ENCODE measurements around the gene ADAMTSL2.

ADAMTSL2 gene

DNA sequence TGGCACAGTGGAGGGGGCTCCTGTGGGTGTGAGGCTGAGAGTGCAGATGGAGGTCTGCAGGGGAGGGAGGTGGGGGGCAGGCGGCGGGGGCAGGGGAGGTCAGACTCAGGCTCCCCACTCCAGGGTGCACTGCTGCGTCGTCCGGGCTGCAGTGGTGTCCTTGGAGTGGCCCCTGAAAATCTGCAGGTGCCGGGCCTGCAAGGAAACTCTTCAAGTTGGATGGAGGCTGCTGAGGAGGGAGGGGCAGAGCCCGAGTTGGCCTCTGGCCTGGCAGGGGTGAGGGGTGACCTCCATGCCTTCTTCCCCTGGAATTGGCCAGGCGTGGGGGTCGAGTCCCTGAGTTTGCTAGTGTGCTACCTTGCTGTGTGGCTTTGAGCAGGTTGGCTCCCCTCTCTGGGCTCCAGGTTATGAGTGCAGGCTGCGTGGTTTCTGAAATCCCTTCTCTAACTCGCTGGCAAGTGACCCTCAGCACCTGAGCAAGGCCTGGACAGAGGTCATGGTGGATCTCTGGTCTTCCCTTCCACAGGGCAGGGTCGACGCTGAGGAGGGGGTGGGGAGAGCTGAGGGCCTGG lies 888 bp downstream of the ADAMTSL2 start:
- no peak for DNase-seq (ENCODE audit: low spot score)

DNA sequence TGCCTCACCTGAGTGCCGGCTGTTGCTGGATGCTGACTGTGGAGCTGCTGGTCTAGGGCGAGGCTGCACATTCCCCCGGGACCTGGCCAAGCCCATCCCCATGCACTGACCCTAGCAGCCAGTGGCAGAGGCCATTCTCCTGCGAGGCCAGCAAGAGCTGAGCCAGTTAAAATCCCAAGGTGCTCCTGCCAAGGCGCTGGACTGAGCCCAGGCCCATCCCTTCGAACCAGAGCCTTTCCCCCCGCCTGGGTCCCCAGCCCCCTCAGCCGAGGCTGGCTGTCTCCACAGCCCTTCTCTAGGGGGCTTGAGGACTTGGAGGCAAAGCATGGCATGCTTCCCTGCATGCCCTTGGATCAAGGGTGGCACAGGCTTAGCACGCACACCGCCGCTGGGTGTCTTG lies 1.6 kb downstream of the ADAMTSL2 start:
- no peak for DNase-seq (ENCODE audit: low spot score)

DNA sequence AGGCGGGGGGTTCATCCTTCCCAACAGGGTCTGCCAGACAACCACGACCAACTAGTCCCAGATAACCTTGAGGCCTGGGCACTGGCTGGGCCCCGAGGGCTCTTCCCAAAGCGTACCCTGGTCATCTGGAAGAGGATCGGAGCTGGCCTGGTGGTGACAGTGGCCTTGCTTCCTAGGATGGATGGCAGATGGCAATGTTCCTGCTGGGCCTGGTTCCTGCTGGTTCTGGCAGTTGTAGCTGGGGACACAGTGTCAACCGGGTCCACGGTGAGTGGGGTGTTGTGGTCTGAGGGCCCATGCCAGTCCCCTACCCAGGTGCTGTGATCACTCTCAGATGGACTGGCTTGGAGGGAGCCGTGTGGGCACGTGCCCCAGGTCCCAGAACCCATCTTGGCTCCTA lies 2.0 kb downstream of the ADAMTSL2 start:
- DNase-seq (ENCODE audit: low spot score) = no peak

DNA sequence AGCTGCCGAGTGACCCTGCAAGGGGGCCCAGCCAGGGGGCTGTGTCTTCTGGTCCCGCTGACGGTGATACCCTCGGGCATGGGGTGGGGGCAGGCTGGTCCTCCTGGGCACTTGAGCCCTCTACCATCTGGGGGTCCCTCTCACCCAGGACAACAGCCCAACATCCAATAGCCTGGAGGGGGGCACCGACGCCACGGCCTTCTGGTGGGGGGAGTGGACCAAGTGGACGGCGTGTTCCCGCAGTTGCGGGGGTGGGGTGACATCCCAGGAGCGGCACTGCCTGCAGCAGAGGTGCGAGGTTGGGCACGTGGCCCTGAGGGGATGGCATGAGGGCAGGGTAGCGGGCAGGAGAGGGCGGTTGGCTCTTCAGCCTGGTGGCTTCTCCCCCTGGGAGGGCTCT lies 2.8 kb downstream of the ADAMTSL2 start:
- DNase-seq (ENCODE audit: low spot score) = no peak

DNA sequence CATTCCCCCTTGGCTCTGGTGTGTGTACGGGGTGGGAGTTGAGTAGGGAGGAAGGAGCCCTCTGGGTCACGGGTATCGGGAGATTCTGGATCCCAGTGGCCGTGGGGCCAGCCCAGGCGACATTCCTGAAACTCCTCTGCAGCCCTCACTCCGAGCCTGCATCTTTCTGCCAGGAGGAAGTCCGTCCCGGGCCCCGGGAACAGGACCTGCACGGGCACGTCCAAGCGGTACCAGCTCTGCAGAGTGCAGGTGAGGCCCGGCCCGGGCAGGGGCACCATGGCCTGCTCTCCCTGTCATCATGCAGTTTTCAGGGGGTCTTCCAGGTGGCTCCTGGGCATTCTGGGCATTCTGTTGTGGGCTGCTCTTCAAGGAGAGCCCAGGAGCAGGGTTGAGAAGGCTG lies 3.7 kb downstream of the ADAMTSL2 start:
- DNase-seq (ENCODE audit: low spot score) = no peak

DNA sequence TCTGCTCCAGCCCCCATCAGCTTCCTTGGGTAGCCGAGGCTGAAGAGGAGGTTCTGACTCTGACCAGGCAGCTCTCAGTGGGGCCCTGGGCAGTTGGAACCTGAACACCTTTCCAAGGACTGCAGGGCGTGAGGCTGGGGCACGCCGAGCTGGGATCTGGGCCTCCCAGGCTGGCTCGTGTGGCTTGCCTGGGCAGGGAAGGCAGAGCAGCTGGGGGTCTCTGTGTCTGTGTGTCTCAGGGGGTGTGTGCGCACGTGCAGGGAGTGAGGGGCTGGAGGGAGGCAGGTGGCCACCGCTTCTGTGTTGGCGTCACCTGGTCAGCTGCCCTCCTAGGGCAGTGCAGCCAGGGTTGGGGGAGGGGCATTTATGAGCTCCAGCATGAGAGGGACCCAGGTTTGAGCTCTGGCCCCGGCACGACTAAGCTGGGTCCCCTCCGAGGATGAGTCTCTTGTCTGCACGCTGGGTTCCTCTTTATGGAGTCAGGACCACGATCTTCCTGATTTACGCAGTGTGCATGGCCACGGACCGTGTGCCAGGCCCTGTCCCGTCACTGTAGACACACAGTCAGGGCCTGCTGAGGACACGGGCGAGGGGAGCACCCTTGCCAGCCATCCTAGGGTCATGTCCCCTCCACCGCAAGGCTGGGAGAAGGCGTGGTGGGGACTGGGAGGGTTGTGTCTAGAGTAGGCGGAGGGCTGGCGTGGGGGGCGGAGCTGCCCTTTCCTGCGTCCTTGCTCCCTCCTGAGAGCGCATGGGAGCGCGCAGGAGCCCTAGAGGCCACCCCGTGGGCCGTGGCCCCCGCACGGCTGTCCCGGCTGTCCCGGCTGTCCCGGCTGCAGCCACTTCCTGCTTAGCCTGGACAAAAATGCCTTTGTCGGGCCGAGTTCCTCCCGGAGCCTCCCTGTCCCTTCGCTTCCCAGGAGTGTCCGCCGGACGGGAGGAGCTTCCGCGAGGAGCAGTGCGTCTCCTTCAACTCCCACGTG lies 4.6 kb downstream of the ADAMTSL2 start:
- DNase-seq (ENCODE audit: low spot score) = peak; percentile 40

DNA sequence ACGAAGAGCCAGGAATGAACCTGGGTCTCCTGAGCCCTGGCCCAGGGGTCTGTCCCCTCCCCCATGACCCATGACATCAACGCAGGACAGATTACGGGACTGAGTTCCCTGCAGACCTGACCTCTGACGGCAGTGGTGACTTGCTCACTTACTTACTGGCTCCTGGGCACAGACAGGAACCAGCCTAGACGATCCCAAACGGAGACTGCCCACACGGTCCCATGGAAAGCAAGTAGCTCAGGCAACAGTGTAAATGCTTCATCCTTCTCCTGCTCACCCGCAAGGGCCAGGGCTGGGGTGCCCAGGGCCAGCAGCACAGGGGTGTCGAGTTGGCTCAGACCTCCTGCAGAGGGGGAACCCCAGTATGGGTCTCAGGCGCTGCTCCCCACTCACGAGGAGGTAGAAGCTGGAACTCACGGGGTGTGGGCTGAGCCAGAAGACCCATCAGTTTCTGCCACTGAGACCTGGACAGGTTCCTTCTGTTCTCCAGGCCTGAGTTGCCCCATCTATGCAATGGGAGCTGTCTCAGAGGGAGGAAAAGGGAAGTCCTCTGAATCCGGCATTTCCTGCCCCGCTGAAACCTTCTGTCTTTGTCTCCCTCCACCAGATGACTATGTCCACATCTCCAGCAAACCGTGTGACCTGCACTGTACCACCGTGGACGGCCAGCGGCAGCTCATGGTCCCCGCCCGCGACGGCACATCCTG lies 5.6 kb downstream of the ADAMTSL2 start:
- peak; percentile 51 for DNase-seq (ENCODE audit: low spot score)

DNA sequence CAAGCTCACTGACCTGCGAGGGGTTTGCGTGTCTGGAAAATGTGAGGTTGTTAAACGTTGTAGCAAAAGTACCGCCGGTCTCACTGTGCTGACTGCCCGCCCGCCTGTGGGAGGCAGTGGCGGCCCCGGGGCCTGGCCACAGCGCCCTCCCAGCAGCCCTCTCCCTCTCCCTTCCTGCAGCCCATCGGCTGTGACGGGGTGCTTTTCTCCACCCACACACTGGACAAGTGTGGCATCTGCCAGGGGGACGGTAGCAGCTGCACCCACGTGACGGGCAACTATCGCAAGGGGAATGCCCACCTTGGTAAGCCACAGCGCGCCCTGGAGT lies 6.2 kb downstream of the ADAMTSL2 start:
- DNase-seq (ENCODE audit: low spot score) = no peak

DNA sequence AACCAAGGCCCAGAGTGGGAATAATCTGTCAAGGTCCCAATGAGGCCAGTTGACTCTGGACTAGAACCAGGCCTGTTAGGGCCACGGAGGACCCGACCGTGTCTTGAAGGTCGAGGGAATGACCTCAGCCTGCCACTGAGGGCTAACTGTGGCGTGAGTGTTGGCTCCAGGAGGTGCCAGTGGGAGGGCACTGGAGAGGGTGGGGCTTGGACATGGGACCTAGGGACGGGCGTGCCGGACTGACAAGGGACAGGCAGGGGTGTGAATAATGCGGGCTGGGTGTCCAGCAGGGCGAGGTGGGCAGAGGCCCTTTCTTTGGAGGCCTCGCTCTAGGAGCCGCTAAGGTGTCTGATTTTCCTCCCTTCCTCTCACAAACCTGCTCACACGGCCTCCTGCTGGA lies 7.5 kb downstream of the ADAMTSL2 start:
- no peak for DNase-seq (ENCODE audit: low spot score)

DNA sequence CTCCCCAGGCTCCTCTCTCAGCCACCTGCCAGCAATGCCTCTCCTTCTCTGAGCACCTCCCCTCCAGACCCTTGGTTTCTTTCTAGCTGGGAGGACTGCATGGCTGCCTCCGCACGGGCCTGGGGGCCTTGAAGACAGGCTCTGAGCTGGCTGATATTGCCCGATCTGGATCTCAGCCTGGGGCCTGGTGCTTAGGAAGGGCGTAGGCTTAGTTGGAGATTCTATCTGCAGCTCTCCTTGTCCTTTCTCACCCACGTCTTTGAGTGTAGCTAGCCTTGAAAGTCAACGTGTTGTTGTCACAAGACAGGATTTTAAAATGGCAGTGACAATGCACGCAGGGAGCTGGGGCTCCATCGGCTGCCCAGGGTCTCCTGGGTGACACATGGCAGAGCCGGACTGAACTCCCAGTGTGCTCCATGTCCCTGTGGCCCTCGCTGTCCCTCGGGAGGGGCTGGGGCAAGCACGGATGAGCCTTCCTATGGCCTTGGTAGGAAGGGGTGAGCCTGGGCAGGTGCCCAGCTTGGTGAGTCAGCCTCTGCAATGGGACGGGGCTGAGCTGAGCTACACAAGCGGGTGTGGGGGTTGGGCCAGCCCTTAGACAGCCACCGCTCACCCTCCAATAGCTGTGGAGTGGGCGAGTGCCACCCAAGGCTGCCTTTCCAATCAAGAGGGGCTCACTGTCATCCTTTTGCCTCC lies 9.4 kb downstream of the ADAMTSL2 start:
- no peak for DNase-seq (ENCODE audit: low spot score)

DNA sequence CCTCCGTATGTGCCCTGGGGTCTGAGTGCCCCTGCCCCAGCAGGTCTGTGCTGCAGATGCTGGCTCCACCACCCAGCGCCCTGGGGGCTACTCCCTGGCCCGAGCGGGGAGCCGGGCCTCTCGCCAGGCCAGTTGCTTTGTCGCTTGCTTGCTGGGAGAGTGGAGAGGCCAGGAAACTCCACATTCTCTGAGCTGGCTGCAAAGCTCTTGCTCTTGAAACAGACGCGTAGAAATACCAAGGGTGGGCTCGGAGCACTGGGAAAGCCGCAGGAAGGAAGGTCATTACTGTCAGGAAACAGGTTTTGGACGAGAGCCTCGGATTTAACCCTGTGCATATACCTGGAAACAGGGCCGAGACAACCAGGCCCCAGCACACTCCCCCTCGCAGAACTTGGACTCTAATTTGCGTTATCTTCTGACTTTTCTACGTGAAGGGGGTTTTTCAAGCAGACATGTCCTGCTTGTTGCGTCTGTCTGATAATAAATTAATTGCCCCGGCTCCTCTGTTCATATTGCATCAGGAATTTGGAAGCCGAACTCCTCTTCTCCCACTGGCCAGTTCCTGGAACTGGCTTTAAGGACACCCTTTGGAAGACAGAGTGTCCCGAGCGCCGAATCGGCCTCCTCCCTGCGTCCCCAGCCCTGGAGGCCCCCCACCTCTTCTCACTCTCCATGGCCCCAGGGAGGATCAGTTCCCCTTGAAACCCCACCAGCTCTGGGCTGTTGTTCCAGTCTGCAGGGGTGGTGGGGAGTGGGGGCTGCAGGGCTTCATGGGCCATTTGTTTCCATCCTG lies 11.2 kb downstream of the ADAMTSL2 start:
- DNase-seq (ENCODE audit: low spot score) = no peak

DNA sequence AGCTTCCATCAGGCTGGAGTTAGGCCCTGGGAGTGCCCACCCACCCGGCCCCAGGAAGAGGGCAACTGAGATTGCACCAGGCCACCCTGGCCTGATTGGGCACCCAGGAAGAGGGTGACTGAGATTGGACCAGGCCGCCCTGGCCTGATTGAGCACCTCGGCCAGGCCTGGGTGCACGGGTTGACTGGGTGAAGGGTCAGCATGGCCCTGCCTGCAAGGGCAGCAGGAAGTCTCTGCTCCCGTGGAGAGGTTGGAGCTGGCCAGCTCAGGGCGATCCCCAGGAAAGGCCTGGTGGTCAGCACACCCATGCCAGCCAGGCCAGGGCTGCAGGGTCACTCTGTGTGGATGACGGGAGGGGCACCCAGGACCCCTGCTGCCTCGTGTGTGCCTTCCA lies 11.8 kb downstream of the ADAMTSL2 start:
- DNase-seq (ENCODE audit: low spot score) = no peak

DNA sequence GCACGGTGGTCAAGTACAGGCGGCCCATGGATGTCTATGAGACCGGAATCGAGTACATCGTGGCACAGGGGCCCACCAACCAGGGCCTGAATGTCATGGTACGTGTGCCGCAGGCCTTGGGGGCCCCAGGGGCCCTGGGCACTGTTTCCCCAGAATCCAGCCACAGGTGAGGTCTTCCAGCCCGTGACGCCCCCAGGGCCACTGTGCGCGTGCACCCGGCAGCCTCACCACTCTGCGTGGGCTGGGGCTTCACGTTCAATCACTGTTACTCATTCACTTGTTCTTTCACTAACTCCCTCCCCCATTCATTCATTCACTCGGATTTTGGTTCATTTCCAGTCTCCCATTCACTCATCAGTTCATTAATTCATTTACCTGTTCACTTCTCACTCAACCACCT lies 12.6 kb downstream of the ADAMTSL2 start:
- DNase-seq (ENCODE audit: low spot score) = no peak

DNA sequence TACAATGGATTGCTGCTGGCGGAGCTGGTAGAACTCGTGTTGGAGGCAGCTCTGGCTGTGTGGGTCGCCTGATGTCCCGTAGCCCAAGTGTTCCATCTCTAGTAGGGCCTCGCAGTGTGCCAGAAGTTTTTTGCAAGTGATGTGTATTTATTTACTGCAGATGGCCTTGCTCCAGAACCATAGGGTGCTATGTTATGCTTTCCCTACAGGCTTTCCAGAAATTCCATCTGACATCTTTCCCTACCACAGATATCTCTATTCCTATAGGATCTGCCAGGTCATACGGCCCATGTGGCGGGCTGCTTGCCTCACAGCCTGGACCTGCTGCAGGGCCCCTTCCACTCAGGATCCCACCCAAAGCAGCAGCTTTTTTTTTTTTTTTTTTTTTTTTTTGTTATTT lies 16.9 kb downstream of the ADAMTSL2 start:
- no peak for DNase-seq (ENCODE audit: low spot score)

DNA sequence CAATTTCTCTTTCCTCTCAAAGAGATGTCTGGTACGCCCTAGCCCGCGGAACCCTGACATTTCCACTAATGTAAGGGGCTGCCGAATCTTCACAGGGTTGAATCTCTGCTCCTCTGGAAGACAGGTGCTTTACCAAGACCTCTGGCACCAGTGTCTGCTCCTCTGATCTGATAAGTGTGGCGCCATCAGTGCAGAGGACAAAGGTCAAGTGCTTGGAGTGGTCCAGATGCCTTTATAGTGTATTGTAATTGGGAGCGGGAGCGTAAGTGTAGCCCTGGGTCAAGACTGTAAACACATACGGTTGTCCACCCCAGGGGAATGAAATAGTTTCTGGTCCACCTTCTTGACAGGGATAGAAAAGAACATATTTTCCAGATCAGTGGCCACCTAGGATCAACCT lies 17.7 kb downstream of the ADAMTSL2 start:
- no peak for DNase-seq (ENCODE audit: low spot score)

DNA sequence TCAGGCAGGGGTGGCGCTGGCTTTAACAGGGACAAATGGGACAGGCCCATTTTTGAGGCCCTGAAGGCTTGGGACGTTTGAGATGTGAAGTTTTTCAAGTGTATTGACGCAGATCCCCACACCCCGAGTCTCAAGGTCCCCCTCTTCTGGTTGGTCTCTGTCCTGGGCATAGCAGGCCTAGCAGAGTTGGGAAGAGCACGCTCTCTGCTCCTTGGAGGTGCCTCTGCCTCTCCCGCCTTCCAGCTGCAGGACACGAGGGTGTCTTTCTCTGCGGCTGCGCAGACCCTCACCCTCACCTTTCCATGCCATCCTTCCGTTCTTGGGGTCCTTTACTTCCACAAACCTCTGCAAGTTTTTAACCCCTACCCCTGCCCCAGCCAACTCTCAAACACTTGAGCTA lies 18.6 kb downstream of the ADAMTSL2 start:
- DNase-seq (ENCODE audit: low spot score) = no peak

DNA sequence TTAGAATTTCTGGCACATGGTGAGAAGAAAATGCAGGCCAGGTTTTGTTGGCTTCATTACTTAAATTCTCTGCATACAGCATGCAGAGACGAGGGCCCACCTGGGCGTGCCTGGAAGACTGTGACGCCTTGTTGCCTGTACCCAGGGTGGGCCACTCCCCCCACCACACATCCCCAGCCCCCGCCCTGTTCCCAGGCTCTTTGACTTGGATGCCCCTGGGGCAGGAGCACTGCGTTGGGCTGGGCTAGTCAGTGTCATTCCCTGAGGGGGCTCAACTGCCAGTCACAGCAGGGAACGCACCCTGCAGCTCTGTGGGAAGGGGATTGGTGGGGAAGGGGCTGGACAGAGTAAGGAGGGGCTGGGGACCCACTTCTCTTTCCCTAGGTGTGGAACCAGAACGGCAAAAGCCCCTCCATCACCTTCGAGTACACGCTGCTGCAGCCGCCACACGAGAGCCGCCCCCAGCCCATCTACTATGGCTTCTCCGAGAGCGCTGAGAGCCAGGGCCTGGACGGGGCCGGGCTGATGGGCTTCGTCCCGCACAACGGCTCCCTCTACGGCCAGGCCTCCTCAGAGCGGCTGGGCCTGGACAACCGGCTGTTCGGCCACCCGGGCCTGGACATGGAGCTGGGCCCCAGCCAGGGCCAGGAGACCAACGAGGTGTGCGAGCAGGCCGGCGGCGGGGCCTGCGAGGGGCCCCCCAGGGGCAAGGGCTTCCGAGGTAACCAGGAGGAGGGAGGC lies 19.6 kb downstream of the ADAMTSL2 start:
- DNase-seq (ENCODE audit: low spot score) = no peak

DNA sequence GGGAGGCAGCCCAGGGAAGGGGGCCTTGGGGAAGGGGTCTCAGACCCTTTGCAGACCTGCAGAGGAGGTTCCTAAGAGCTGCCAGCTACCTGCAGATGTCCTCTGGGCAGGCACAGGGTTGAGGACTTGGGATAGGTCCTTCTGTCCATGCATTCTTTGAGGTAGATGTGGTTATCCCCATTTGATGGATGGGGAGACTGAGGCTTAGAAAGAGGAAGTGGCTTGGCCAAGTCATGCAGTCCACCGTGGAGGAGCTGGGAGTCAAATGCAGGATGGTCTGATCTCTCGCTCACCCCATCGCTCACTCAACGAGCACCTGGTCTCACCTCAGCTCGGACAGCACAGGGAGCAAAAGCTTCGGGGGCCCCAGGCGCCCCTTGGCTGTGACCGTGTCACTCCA lies 20.2 kb downstream of the ADAMTSL2 start:
- DNase-seq (ENCODE audit: low spot score) = no peak

DNA sequence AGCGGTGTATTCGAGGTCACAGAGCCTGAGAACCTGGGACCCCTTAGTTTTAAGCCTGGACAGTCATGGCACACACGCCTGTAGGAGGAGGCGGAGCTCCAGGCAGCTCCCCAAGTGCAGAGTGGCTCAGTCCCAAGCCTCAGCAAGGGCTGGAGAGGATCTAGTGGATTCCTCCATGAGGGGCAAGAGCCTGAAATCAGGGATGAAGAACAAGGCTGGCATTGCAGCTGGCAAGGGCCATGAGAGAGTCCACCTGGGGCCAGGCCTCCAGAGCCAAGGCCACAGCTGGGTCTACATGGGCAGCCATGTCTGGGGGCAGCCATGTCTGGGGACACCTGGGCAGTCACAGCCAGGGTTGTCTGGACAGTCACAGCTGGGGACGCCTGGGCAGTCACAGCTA lies 21.9 kb downstream of the ADAMTSL2 start:
- DNase-seq (ENCODE audit: low spot score) = no peak

DNA sequence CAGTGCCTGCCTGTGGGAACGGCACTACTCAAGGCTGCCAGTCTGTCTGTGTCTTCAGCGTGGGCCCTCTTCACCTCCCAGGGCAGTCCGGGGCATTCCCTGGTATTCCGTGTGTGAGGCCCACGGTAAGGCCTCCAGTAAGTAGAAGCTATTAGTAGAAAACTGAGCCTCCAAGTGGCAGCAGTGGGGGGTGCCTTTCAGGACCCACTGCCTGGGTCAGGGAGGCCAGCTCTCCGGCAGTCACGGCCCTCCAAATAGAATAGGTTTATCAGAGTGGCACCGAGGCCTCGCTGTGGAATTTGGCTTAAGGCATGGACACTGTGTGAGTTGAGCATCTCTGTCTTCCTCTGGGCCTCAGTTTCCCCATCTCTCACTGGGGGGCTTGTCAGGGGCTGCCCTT lies 23.1 kb downstream of the ADAMTSL2 start:
- DNase-seq (ENCODE audit: low spot score) = no peak

Measured in Ammon's horn (tissue), 1 donor.